ENCODE results near the gene PXDN.

Gene PXDN

DNA sequence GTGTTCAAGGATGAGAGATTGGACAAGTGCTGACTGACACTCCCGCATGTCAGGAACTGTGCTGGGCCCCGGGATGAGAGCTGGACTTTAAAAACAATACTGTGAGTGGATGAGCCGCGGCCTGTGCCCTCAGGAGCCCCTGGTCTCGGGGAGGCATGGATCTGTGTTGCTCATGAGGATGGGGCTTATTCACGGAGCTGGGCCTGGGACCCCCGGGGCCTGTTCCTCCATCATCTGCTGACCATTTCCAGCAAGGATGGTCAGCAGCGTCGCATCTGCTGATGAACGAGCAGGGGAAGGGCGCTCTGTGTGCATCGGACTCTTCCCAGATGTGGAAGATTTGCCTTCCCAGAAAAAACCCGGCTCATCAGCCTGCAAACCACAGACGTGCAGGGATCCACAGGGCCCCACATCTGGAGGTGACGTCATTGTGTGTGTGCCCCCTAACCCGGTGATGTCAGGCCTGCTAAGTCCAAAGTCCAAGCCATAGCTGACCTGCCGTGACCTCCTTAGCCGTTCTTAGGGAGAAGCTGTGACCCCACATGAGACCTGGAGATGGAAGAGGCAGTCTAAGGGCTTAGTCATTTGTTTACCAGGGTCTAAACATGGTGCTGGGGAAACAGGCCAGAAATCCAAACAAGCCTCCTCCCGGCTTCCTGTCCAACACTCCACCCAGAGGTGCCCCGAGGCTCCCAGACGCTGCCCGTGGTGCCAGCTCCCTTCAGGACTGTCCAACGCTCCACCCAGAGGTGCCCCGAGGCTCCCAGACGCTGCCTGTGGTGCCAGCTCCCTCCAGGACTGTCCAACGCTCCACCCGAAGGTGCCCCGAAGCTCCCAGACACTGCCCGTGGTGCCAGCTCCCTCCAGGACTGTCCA, 143.9 kb downstream of the PXDN start:
- no peak for DNase-seq
- in situ Hi-C loops (cut with MboI; ENCODE audit: low pct_unique_long_range_greater_than_20kb, low sequenced_read_pairs): no loop called here

GRCh38 chr2:1599301-1600085, 144.8 kb downstream of the PXDN start:
- in situ Hi-C loops (cut with MboI; ENCODE audit: low pct_unique_long_range_greater_than_20kb, low sequenced_read_pairs): no loop called here
- no peak for DNase-seq

- in situ Hi-C loops (cut with MboI; ENCODE audit: low pct_unique_long_range_greater_than_20kb, low sequenced_read_pairs): no loop called here
- DNase-seq: no peak
Observed at GRCh38 chr2:1598800-1599199, 145.5 kb downstream of the PXDN start.

DNA sequence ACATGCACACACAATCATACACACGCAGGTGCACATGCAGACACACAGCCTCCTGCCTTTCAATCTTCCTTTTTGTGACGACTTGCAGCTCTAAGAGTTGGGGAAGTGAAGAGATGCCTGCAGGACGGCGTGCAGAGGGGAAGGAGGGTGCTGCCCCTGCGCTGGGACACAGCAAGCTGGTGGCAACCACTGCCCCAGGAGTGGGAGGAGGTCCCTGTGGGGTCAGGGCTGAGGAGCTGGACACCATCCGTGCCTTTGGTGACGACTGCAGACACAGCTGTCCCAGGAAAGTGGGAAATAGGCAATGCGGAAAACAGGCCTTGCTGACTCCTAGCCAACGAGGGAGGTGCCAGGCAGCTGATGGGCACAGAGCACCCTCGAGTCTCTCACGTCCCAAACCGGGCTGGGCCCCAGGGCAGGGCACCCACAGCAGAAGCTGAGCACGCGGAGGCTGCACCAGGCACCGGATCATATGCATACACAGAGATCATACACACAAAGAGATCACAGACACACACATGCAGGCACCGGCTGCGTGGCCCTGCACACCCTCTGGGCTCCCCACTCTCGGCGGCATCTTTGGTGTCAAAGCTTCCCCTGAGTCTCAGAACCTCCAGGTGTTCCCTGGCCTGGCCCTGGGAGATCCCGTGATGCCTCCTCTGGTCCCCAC, 146.1 kb downstream of the PXDN start:
- no peak for DNase-seq
- in situ Hi-C loops (cut with MboI; ENCODE audit: low pct_unique_long_range_greater_than_20kb, low sequenced_read_pairs): no loop called here

GRCh38 chr2:1595274-1595673, 149.0 kb downstream of the PXDN start:
- no peak for DNase-seq
- in situ Hi-C loops (cut with MboI; ENCODE audit: low pct_unique_long_range_greater_than_20kb, low sequenced_read_pairs): no loop called here

GRCh38 chr2:1594373-1595171, 149.7 kb downstream of the PXDN start:
- in situ Hi-C loops (cut with MboI; ENCODE audit: low pct_unique_long_range_greater_than_20kb, low sequenced_read_pairs): no loop called here
- no peak for DNase-seq

- DNase-seq: no peak
- in situ Hi-C loops (cut with MboI; ENCODE audit: low pct_unique_long_range_greater_than_20kb, low sequenced_read_pairs): no loop called here
Observed at GRCh38 chr2:1594123-1594372, 150.3 kb downstream of the PXDN start.

GRCh38 chr2:1593371-1594122, 150.8 kb downstream of the PXDN start:
- in situ Hi-C loops (cut with MboI; ENCODE audit: low pct_unique_long_range_greater_than_20kb, low sequenced_read_pairs): no loop called here
- DNase-seq: no peak

DNA sequence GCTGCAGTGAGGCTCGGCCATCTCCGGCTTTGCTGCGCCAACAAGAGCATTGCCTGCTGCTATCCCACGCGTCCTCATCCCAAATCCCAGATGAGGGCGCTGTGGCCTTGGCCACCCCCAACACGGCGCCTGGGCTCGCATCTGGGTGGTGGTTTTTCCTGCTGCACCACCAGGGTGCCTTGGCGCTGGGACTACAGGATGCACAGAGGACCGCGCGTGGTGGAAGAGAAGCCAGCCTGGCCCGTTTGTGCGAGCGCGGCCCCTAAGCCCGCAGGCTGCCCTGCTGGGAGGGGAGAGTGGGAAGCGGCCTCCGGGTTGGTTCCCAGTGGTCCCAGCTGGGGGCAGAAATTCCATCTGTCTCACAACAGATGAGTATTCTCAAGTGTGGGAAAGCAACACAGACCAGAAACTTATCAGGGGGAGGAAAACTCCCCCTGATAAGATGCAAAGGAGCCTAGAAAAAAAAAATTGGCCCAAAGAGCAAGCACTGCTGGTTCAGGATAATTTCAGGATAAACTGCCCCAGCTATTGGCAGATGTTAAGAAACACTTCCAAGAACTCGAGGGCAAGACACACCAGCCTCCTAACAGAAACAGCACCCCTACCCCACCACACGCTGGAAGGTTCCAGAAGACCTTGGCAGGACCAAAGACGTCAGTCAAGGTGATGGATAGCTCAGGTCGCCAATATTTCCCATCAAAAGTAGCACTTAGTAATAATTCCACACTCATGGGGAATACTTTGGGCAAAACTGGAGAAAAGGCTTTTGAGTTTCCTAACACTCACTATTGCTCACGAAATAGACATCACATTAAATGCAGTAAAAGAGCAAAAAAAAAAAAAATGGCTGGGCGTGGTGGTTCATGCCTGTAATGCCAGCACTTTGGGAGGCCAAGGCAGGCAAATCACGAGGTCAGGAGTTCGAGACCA, 152.1 kb downstream of the PXDN start:
- DNase-seq: no peak
- in situ Hi-C loops (cut with MboI; ENCODE audit: low pct_unique_long_range_greater_than_20kb, low sequenced_read_pairs): no loop called here

GRCh38 chr2:1591461-1591770, 152.9 kb downstream of the PXDN start:
- in situ Hi-C loops (cut with MboI; ENCODE audit: low pct_unique_long_range_greater_than_20kb, low sequenced_read_pairs): no loop called here
- no peak for DNase-seq

DNA sequence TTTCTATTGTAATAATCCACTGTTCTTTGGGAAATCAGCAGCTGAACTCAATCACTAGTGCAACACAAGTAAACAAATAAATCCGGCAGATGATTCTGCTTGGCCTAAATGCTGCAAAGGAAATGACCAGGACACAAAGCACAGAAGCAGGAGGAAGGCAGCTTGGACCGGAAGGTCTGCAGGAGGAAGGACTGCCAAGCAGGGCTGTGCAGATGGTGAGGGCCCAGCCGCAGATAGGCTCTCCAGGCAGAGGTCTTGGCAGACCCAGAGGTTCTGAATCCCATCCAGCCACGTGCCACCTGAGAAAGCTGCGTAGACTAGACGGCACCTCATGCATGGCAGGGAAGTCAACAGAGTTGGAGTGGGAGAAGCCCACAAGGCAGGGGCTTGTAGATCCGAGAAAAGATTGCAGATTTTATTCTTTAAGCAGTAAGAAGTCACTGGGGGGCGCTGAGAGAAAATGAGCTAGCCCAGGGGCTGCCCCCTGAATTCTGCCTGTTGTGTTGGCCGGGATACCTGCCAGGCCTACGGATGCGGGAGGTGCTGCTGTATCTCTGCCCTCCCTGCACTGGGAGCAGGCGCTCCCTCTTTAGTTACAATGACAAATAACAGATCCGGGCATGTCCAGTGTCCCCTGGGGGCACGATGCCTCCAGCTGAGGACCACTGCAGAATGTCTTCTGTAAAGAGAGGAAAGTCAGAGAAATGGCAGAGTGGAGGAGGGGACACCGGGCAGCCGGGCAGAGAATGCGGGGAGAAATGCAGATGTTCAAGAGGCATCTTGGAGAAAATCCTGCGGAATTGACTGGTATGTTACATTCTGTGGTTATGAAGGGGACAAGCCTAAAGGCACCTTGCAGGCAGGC, 153.5 kb downstream of the PXDN start:
- in situ Hi-C loops (cut with MboI; ENCODE audit: low pct_unique_long_range_greater_than_20kb, low sequenced_read_pairs): no loop called here
- no peak for DNase-seq

DNA sequence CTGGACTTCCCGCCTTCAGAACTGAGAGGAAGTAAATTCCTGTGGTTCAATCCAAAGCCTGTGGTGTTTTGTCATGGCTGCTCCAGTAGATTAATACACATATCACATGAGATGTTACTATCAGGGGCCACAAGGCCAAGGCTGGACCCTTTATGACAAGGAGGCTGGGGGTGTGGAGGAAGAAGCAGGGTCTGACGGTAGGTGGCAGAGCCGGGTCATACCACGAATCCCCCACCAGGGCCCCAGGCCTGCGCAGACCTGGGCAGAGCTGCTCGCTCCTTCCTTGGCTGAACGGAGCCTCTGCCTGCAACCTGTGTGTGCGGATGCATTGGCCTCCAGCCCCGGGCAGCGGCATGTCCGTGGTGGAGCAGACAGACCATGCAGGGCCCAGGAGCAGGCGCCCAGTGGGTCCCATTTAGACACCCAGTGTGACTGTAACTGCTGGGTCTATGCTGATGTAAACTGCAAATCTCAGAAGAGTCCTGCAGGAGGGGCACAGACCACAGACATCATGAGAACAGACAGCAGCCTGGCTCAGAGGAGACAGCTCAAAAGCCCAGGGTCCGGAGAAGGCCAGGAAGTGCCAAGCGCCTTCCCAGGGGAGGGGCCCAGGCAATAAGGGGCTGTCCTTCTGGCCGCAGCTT, 155.2 kb downstream of the PXDN start:
- in situ Hi-C loops (cut with MboI; ENCODE audit: low pct_unique_long_range_greater_than_20kb, low sequenced_read_pairs): no loop called here
- no peak for DNase-seq

- no peak for DNase-seq
- in situ Hi-C loops (cut with MboI; ENCODE audit: low pct_unique_long_range_greater_than_20kb, low sequenced_read_pairs): no loop called here
Observed at GRCh38 chr2:1588051-1588977, 156.0 kb downstream of the PXDN start.

DNA sequence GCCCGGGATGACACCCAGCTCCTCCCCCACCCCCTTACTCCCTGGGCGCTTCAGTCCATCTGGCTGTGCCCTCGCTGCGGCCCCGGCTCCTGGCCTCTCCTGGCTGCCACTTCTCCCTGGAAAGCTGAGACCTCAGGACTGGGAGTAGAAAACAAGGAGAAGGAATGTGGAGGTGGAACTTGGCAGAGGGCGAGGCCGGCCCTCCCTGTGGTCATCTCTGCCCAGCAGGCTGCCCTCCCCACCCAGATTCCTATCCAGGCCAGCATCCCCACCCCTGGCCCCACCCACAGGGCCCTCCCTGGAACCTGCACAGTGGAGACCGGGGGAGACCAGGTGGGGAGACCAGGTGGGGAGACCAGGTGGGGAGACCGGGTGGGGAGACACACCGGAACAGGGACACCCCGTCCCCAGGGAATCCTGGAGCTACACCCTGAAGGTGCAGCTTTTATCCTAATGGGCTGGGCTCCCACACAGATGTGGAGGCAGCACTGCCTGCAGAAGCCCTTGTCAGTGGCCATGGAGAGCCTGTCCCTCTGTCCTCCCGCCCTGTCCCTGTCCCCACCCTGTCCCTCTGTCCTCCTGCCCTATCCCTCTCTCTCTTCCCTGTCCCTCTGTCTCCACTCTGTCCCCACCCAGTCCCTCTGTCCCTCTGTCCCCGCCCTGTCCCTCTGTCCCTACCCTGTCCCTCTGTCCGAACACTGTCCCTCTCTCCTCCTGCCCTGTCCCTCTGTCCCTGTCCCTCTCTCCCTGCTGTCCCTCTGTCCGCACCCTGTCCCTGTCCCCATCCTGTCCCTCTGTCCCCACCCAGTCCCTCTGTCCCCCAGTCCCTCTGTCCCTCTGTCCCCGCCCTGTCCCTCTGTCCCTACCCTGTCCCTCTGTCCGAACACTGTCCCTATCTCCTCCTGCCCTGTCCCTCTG, 157.1 kb downstream of the PXDN start:
- in situ Hi-C loops (cut with MboI; ENCODE audit: low pct_unique_long_range_greater_than_20kb, low sequenced_read_pairs): no loop called here
- DNase-seq: no peak
